K562 (cell line): Measurements from ENCODE around the gene PSMB10. TPM values are rescaled to one million over a fixed set of nuclear protein-coding genes. Genes with fewer than 3 reads are reported as not detected.

Source experiments
- BACH1 ChIP-seq: fragments of 200-800 bp; sonication (Bioruptor generic); IDR thresholded peaks from 2 replicates; pipeline ENCODE4 v1.6.1; 2016; ENCODE audit warnings: missing genetic modification characterization, missing compliant biosample characterization
- CBFA2T3 ChIP-seq: fragments of 450-650 bp; IDR thresholded peaks from 2 replicates; pipeline ENCODE4 v1.6.1; 2017
- ETV1 ChIP-seq: fragments of 450-650 bp; conservative IDR thresholded peaks from 2 replicates; pipeline ENCODE4 v1.6.1; 2016; ENCODE audit warnings: missing genetic modification characterization, control low read depth, low read depth, missing compliant biosample characterization
- FOXJ3 ChIP-seq: sonication (generic); formaldehyde crosslinking; IDR thresholded peaks from 2 replicates; pipeline ENCODE4 v1.4.0; 2020; ENCODE audit warnings: mild to moderate bottlenecking, missing genetic modification reagents
- HNRNPLL ChIP-seq: fragments of 200-400 bp; formaldehyde crosslinking; IDR thresholded peaks from 2 replicates; pipeline ENCODE4 v1.6.1; 2017; ENCODE audit warnings: low read length, low read depth, mild to moderate bottlenecking; ENCODE audit not compliant: poor library complexity, severe bottlenecking
- MCM3 ChIP-seq: fragments of 450-650 bp; IDR thresholded peaks from 2 replicates; pipeline ENCODE4 v1.6.1; 2016
- RAD21 ChIP-seq, 2 experiments: fragments of 250-450 bp in 1 of 2; fragments of 450-650 bp in 1 of 2; sonication (Bioruptor Pico) in 1 of 2; formaldehyde crosslinking in 1 of 2; IDR thresholded peaks in 1 of 2; conservative IDR thresholded peaks in 1 of 2; 2 replicates each; pipeline versions ENCODE4 v1.4.0 to v1.8.0; 2020 to 2022; ENCODE audit warnings: mild to moderate bottlenecking in 2 of 2, moderate library complexity in 1 of 2
- SP2 ChIP-seq: IDR thresholded peaks from 2 replicates; pipeline ENCODE4 v1.6.1; 2011; ENCODE audit warnings: mild to moderate bottlenecking, low read depth, low read length, moderate library complexity; ENCODE audit not compliant: poor library complexity, severe bottlenecking; ENCODE audit errors: extremely low read depth
- ZNF699 ChIP-seq: fragments of 250-450 bp; sonication (Bioruptor Pico); IDR thresholded peaks from 2 replicates; pipeline ENCODE4 v1.8.0; 2021; ENCODE audit warnings: mild to moderate bottlenecking, moderate library complexity; ENCODE audit not compliant: insufficient replicate concordance
- ZNF778 ChIP-seq: fragments of 450-650 bp; formaldehyde crosslinking; IDR thresholded peaks from 2 replicates; pipeline ENCODE4 v1.4.0; 2020; ENCODE audit warnings: mild to moderate bottlenecking, moderate library complexity
- polyA plus RNA-seq, 8 experiments: library from polyadenylated mRNA; depleted of rRNA in 4 of 8; stranded (reverse) in 5 of 8; unstranded in 3 of 8; fragments of >200 nt; fragmentation: Nextera tagmentation in 2 of 8; fragmentation: Illumina TruSeq in 1 of 8; extraction: Ambion mirVana in 2 of 8; extraction: Trizol in 1 of 8; gene quantifications; 2 replicates each; pipeline versions ENCODE4 v1.2.1 to v1.2.3, GENCODE V29; 2011 to 2014; ENCODE audit warnings: inconsistent platforms in 1 of 8, missing spikeins in 1 of 8
- total RNA-seq, 7 experiments: library from RNA; depleted of rRNA in 6 of 7; stranded (reverse); fragments of >200 nt in 6 of 7; fragmentation: Illumina TruSeq in 2 of 7; extraction: Trizol in 2 of 7; gene quantifications; 2 replicates each; pipeline versions ENCODE4 v1.2.1 to v1.2.3, GENCODE V29; 2011 to 2021; ENCODE audit warnings: low replicate concordance in 1 of 7
- TF ChIP-seq, protein P1 (sequence below): sonication (generic); formaldehyde crosslinking; IDR thresholded peaks from 2 replicates; pipeline ENCODE4 v1.8.0; 2023; ENCODE audit warnings: missing genetic modification reagents, mild to moderate bottlenecking, borderline replicate concordance
- TF ChIP-seq, protein P2 (sequence below): fragments of 250-450 bp; sonication (Bioruptor Pico); IDR thresholded peaks from 2 replicates; pipeline ENCODE4 v1.5.0; 2021; ENCODE audit warnings: mild to moderate bottlenecking, moderate library complexity
- TF ChIP-seq, protein P3 (sequence below): fragments of 250-450 bp; sonication (Bioruptor Pico); IDR thresholded peaks from 2 replicates; pipeline ENCODE4 v1.5.0; 2021
- TF ChIP-seq, protein P4 (sequence below): fragments of 250-450 bp; sonication (Bioruptor Pico); IDR thresholded peaks from 2 replicates; pipeline ENCODE4 v1.5.0; 2020; ENCODE audit warnings: mild to moderate bottlenecking, borderline replicate concordance

PSMB10 gene
- total and polyA plus RNA-seq, 9 of the 15 experiments (the other 6 are each of a cell fraction or from before 2014, with no cell fraction given) = 11.7 to 105 (median 51.0) TPM

DNA sequence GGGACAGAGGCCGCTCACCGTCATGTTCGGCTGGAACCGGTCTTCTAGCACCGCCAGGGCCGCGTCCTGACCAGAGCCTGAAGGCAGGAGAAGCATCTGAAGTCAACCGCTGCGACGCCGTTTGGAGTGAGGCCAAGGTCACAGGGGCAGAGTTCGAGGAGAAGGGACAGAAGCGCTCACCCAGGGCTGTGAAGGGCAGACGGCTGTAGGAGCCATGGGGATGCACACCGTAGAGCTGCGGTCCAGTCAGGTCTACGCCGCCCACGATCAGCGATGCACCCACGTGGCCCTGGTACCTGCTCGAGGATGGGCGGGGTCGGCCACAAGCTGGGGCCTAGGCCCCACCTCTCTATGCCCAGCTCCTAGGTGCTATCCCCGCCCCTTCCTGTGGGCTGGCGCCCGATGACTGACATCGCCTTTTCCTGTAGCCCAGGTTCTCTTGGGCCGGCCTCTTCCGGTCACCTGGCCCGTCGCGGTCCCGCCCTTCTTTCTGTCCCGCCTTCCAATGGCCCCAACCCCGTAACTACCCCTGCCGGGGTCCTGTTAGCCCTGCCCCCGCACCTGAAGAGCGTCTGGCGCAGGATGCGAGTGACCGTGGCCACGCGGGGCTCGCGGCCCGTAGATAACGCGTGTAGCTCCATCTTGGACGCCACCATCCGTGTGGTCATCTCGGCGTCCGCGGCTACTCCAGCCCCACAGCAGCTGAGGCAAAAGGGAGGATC is 1.1 kb downstream of the PSMB10 start (continued):
- TF ChIP-seq, protein P1, sequence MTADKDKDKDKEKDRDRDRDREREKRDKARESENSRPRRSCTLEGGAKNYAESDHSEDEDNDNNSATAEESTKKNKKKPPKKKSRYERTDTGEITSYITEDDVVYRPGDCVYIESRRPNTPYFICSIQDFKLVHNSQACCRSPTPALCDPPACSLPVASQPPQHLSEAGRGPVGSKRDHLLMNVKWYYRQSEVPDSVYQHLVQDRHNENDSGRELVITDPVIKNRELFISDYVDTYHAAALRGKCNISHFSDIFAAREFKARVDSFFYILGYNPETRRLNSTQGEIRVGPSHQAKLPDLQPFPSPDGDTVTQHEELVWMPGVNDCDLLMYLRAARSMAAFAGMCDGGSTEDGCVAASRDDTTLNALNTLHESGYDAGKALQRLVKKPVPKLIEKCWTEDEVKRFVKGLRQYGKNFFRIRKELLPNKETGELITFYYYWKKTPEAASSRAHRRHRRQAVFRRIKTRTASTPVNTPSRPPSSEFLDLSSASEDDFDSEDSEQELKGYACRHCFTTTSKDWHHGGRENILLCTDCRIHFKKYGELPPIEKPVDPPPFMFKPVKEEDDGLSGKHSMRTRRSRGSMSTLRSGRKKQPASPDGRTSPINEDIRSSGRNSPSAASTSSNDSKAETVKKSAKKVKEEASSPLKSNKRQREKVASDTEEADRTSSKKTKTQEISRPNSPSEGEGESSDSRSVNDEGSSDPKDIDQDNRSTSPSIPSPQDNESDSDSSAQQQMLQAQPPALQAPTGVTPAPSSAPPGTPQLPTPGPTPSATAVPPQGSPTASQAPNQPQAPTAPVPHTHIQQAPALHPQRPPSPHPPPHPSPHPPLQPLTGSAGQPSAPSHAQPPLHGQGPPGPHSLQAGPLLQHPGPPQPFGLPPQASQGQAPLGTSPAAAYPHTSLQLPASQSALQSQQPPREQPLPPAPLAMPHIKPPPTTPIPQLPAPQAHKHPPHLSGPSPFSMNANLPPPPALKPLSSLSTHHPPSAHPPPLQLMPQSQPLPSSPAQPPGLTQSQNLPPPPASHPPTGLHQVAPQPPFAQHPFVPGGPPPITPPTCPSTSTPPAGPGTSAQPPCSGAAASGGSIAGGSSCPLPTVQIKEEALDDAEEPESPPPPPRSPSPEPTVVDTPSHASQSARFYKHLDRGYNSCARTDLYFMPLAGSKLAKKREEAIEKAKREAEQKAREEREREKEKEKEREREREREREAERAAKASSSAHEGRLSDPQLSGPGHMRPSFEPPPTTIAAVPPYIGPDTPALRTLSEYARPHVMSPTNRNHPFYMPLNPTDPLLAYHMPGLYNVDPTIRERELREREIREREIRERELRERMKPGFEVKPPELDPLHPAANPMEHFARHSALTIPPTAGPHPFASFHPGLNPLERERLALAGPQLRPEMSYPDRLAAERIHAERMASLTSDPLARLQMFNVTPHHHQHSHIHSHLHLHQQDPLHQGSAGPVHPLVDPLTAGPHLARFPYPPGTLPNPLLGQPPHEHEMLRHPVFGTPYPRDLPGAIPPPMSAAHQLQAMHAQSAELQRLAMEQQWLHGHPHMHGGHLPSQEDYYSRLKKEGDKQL (CRISPR knock-in tag) = no peak
- TF ChIP-seq ZNF699 (no peak), FOXJ3 (CRISPR knock-in tag) (no peak), ZNF778 (no peak), ETV1 (tag) (0 out of 2 replicates have a peak, but pooled peaks have one; percentile 25), HNRNPLL (peak; percentile 40), MCM3 (no peak), SP2 (no peak), RAD21 (CRISPR knock-in tag; conservative IDR thresholded peaks at IDR 0.05 in 1 of 2, IDR thresholded peaks at IDR 0.05 in 1 of 2) (no peak), CBFA2T3 (peak; percentile 5; the same call in 1 of the 2 replicates), BACH1 (tag) (no peak)
- TF ChIP-seq, protein P2, sequence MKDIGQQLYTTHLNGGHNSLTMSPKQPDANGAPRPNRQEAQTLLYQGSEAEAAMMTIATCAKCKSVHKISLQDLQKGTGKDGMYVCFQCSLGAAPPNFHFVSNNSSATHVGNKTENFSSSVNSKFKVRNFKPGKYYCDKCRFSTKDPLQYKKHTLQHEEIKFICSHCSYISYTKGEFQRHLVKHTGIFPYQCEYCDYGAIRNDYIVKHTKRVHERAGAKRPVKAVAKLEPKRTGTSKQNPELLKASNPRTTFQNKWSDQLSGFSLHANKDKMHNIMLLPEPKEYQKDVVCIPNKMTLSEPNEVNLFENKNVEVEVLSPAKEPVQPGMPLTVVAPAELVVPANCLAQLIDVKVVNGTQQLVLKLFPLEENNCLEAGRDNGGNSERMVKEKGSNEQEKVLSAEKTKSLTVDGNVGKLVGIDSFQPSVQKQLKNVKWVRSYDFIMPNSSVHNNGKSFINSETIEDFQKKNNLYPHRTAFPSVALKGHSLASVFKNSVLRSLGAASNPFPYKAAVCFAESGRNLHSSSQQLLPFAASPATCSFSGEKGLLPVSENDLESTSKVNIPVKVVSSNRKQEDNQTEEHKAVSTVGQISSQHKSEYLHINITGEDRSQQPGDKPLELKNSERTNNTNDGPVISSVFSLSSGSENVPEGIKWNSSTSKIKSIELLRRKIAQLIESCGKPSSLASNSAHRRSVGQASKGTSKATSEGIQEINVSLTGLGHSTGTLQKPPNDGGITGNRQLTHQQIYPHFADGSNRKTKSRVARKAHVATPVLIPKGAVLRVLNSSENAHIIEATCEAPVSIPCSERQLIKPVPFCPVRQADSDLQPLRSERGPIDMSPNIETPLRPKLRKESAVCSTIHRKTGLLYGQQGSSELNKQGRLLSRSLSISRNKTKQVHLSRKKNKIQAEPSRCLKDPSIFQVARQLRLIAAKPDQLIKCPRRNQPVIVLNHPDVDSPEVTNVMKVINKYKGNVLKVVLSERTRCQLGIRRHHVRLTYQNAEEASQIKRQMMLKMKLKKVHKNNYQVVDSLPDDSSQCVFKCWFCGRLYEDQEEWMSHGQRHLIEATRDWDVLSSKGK (CRISPR knock-in tag) = no peak
- TF ChIP-seq, protein P3, sequence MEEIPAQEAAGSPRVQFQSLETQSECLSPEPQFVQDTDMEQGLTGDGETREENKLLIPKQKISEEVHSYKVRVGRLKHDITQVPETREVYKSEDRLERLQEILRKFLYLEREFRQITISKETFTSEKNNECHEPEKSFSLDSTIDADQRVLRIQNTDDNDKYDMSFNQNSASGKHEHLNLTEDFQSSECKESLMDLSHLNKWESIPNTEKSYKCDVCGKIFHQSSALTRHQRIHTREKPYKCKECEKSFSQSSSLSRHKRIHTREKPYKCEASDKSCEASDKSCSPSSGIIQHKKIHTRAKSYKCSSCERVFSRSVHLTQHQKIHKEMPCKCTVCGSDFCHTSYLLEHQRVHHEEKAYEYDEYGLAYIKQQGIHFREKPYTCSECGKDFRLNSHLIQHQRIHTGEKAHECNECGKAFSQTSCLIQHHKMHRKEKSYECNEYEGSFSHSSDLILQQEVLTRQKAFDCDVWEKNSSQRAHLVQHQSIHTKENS (CRISPR knock-in tag) = no peak
- TF ChIP-seq, protein P4, sequence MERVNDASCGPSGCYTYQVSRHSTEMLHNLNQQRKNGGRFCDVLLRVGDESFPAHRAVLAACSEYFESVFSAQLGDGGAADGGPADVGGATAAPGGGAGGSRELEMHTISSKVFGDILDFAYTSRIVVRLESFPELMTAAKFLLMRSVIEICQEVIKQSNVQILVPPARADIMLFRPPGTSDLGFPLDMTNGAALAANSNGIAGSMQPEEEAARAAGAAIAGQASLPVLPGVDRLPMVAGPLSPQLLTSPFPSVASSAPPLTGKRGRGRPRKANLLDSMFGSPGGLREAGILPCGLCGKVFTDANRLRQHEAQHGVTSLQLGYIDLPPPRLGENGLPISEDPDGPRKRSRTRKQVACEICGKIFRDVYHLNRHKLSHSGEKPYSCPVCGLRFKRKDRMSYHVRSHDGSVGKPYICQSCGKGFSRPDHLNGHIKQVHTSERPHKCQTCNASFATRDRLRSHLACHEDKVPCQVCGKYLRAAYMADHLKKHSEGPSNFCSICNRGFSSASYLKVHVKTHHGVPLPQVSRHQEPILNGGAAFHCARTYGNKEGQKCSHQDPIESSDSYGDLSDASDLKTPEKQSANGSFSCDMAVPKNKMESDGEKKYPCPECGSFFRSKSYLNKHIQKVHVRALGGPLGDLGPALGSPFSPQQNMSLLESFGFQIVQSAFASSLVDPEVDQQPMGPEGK = peak; percentile 60; the same call in 1 of the 2 replicates
